GM18520 (cell line): ENCODE results near the gene GUK1.

Experiments
- ATAC-seq: cut with Tn5 transposase; IDR thresholded peaks from one replicate; pipeline ENCODE4 v1.9.1; 2021; ENCODE audit not compliant: unreplicated experiment

The GUK1 gene

DNA sequence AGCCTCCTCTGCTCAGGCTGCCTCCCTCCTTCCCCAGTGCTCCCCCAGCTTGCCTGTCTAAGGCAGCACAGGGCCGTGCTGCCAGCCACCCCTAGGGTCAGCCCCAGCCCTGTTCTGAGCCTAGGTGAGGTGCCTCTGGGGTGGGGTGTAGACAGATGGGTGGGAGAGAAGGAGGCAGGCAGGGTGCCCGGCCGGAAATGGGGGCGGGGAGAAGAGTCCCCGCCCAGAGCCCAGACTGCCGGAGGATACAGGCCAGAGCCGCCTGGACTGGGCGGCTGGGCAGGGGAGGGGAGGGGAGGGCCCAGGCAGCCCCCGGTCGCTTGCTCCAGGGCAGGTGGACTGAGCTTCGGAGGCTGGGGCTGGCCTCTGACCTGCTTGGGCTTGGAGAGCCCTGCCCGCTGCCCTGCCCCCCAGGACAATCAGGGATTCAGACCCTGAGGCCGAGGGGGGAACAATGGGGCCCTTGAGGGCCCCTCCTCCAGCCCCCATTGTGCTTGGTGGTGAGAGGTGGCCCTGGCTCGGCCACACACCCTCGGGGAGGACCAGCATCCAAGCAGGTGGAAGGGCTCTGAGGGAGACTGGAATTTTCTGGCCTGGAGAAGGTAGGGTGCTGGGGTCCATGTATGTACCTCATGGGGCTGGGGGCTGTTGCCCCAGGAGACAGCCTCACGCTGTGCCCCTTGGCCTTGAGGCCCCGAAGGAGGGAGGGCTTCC lies 9.5 kb downstream of the GUK1 start, which contains the start of gene GJC2:
Gene GJC2 (plus strand): TSS at position 525 of the 714 bp plus-strand sequence. CDS start 7,829 bp downstream, outside the sequence.
- ATAC-seq: no peak

- no peak for ATAC-seq
Measured at GRCh38 chr1:228150120-228150460, 10.0 kb downstream of the GUK1 start.

DNA sequence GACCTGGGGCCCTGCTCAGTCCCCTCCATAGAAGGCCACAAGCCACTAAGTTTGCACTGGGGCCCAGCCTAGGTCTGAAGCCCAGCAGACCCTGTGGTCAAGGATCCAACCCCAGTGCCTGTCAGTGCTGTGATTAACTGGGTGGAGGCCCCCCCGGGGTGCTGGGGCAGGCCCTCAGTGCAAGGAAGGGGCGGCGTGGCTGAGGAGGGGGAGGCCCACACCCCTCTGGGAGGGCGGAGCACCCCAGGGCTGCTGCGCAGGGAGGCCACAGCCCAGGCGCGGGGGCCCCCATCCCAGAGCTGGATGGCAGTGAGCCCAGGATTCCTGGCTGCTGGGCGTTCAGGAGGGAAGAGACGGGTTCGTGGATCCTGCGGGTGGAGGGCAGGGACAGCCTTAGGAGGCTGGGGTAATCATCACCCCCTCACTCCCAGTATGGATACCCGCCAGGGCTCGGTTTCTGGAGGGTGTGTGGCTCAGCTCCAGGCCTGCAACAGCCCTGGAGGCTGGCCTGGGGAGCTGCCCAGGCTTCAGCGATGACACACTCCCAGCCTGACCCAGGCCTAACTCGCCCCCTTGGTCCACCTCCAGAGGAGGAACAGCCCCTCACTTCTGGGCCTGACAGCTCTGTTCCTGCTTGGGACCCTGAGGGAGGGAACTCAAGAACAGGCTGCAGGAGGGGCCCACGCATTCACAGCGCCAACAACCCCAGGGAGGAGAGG lies 10.5 kb downstream of the GUK1 start:
- ATAC-seq: no peak

GRCh38 chr1:228151180-228151925 lies 11.3 kb downstream of the GUK1 start:
- ATAC-seq: no peak

DNA sequence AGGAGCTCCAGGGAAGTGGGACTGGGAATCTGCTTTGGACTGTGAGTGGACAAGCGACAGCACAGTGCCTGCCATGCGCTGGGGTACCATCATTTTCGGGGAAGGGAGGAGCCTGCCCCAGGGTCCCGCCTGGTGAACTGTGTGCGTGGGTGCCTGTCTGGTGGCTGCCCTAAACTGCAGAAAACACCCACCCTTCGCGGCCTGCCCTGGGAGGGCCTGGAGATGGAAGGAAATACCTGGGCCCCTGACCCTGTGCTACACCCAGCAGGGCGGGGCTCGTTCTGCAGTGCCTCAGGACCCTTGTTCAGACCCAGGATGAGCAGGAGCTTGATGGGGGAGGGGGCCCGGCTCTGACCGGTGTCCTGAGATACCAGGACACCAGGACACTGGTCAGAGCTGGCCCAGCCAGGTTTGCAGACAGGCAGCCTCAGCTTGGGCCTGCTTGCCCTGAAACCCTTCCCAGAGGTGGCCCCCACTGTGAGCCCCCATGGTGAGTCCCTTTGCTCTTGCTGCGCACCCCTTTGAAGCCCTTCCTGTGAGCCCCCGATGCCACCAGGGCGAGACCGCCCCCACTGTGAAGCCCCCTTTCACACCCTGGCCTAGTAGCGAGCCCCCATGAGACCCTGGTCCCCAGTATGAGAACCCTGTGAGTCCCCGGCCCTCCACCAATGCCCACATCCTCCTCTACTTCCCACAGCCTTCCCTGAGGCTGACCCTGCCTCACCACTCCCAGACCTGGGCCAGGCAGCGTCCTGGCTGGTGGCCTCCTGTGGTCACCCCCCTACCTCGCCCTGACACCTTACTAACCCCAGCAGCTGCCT lies 12.2 kb downstream of the GUK1 start:
- ATAC-seq: no peak

GRCh38 chr1:228152918-228153258 lies 12.8 kb downstream of the GUK1 start:
- ATAC-seq: no peak

GRCh38 chr1:228154021-228154669 lies 14.1 kb downstream of the GUK1 start:
- ATAC-seq: no peak

GRCh38 chr1:228154670-228155571 lies 14.8 kb downstream of the GUK1 start:
- ATAC-seq: no peak

DNA sequence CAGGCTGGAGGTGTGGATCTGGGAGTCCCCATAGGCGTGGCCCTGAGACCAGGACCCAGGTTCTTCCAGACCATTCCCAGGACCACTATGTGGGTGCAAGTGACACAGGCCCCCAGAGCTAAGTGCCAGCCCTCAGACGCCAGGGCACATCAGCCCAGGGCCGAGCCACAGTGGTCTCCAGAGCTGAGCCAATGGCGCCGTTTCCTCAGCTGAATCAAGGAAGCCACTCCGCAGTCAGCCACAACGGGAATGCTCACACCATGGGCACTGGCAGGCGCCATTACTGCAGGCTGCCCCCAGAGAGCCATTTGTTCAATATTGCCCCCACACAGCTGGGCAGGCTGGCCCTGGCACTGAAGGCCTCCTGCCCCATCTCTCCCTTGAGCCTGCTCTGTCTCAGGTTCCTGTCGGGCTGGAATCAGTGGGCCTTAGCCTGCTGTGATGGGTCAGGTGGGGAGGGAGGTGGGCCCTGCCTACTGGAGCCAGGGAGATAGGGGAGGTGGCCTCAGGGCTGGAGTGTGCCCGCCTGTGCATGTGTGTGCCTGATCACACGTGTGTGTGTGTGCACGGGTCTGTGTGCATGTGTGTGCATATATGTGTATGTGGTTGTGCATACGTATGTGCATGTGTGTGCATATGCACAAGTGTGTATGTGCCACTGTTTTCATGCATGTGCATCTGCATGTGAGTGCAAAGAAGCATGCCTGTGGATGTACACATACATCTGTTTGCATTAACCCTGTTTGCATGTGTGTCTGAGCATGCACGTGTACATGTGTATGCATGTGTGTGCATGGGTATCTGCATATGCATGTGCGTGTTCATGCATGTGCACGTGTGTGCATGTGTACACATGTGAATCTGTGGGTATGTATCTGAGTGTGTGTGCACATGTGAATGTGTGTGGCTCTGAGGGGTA lies 15.8 kb downstream of the GUK1 start:
- ATAC-seq: no peak

GRCh38 chr1:228156515-228156881 lies 16.4 kb downstream of the GUK1 start:
- ATAC-seq: no peak

DNA sequence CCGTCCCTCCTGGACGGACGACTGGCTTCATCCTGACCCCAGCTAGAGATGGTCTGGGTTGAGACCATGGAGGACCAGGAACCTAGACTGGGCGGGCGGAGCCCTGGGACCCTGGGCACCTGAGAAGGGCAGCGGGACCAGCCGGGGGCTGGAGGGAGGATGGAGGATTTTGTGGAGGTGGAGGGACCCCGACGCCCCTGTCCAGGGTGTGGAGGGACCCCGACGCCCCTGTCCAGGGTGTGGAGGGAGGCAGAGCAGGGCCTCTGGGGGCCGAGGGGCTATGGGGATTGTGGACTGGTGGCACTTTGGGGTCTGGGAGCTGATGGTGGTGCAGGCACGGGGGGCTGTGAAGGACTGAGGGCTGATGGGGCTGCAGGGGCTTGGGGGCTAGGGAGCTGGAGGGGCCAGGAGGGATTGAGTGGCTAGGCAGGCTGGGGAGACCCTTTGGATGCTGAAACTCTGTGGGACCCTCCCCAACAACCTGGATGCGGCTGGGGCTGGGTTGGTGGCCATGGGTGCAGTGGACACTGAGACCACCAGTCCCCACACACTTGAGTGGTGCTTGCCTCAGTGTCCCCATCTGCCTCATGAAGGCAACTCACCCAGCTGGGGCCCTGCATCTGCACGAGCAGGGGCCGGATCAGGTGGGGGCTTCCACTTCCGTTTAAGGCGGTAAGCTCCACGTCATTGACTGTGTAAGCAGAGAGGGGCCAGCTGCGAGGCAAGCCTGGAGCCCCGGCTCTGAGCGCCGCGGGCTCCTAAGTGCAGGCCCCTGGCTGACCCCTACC lies 17.1 kb downstream of the GUK1 start:
- ATAC-seq: no peak

DNA sequence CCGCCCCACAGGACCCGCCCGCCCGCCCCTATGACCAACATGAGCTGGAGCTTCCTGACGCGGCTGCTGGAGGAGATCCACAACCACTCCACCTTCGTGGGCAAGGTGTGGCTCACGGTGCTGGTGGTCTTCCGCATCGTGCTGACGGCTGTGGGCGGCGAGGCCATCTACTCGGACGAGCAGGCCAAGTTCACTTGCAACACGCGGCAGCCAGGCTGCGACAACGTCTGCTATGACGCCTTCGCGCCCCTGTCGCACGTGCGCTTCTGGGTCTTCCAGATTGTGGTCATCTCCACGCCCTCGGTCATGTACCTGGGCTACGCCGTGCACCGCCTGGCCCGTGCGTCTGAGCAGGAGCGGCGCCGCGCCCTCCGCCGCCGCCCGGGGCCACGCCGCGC lies 17.6 kb downstream of the GUK1 start:
- ATAC-seq: no peak

- ATAC-seq: no peak
Measured at GRCh38 chr1:228158151-228159007, 18.3 kb downstream of the GUK1 start.

GRCh38 chr1:228159008-228159665 lies 19.1 kb downstream of the GUK1 start:
- ATAC-seq: no peak

- no peak for ATAC-seq
Measured at GRCh38 chr1:228160201-228160761, 20.2 kb downstream of the GUK1 start.

GRCh38 chr1:228161362-228161761 lies 21.3 kb downstream of the GUK1 start:
- no peak for ATAC-seq
